Astrocyte of the spinal cord (primary cell): ENCODE data around the gene EPHA5.
A peak's percentile ranks its signal among the peaks of the same experiment; 100 is the strongest.

Experiments
- DNase-seq: peaks from one replicate; pipeline ENCODE4 v3.0.0; 2011; ENCODE audit warnings: low read depth, low spot score
- H3K4me3 ChIP-seq: 2 replicates; pipeline ENCODE4 v1.5.1; 2011; ENCODE audit warnings: low read depth, mild to moderate bottlenecking, low read length, moderate library complexity
- in situ Hi-C: cut with HindIII; loops from 2 replicates; pipeline ENCODE4 v1.10.0; 2017; ENCODE audit warnings: low sequenced_read_pairs
- TF ChIP-seq, protein P1 (sequence below): IDR thresholded peaks from 2 replicates; pipeline ENCODE4 v1.5.1; 2012; ENCODE audit warnings: low read depth, mild to moderate bottlenecking, low read length, inconsistent platforms

The EPHA5 gene

DNA sequence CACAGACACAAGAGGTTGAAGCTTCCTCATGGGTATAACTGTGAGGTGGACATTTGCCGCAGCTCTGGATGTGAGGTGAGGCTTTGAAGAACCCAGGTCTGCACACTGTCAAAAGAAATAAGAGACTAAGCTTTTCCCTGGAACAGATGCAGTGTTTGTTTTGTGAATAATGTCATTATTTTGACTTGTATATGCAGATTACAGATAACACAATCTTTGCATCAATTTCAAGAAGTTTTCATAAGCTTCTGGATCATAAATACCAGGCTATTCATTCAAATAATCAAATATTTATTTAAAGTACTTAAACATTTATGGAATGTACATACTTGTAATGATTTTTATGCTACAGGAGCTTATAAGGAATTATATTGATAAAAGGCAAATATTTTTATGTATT lies 174.8 kb downstream of the EPHA5 start:
- H3K4me3 ChIP-seq: no peak overlapping the region
- in situ Hi-C loops: no loop called here
- TF ChIP-seq, protein P1, sequence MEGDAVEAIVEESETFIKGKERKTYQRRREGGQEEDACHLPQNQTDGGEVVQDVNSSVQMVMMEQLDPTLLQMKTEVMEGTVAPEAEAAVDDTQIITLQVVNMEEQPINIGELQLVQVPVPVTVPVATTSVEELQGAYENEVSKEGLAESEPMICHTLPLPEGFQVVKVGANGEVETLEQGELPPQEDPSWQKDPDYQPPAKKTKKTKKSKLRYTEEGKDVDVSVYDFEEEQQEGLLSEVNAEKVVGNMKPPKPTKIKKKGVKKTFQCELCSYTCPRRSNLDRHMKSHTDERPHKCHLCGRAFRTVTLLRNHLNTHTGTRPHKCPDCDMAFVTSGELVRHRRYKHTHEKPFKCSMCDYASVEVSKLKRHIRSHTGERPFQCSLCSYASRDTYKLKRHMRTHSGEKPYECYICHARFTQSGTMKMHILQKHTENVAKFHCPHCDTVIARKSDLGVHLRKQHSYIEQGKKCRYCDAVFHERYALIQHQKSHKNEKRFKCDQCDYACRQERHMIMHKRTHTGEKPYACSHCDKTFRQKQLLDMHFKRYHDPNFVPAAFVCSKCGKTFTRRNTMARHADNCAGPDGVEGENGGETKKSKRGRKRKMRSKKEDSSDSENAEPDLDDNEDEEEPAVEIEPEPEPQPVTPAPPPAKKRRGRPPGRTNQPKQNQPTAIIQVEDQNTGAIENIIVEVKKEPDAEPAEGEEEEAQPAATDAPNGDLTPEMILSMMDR: no peak
- no peak for DNase-seq

DNA sequence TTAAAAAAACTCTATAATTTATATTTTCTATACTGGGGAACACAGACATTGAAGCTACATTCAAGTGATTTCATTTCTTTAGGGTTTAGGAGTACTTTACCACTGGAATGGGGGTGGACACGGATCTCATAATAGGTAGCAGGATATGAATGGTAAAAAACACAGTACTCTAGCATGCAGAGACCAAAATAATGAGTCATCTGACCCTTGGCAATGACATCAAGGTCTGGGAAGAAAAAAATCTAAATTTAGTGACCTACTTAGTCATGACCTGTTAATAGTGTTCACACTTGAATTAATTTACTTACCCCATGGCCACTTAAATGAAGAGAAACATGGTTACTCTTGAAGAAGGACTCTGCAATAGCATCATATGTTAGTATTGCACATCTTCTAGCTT lies 187.9 kb downstream of the EPHA5 start:
- in situ Hi-C loops: no loop called here
- DNase-seq: peak; percentile 88
- TF ChIP-seq, protein P1: no peak
- H3K4me3 ChIP-seq: no peak overlapping the region

DNA sequence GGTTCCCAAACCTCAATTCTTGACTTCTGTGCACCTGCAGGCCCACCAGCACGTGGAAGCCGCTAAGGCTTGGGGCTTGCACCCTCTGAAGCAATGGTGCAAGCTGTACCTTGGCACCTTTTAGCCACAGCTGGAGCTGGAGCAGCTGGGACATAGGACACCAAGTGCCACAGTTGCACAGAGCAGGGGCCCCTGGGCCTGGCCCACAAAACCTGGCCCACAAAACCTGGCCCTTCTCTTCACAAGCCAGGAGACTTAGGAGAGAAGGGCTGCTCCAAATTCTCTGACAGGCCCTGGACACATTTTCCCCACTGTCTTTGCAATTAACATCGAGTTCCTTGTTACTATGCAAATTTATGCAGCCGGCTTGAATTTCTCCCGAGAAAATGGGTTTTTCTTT lies 197.8 kb downstream of the EPHA5 start:
- no peak for DNase-seq
- in situ Hi-C loops: no loop called here
- H3K4me3 ChIP-seq: no peak overlapping the region
- TF ChIP-seq, protein P1: no peak

DNA sequence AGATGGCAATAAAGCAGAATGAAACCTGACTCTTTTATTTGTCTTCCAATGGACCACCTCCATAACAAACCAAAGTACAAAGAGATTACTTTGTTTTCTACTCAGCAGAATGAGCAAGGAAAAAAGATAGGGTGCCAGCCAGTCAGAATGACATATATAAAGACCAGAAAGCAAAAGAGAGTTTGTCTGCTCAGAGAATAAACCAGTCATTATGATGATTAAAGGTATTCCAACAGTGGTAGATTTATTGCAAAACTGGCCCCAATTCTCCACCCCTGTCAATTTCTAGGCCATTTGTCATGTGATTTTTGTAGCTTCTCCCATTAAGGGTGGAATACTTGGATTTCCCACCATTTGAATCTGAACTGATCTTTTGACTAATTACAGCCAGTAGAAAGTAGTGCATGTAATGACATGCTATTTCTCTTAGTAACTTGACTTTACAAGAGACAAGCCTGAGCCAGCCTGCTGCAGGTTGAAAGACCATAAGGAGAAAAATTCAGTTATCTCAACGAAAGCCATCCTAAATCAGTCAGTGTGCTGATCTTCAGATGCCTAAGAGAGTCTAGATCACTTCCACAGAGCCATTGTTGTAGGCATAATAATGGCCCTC lies 203.1 kb downstream of the EPHA5 start:
- no peak overlapping the region for H3K4me3 ChIP-seq
- in situ Hi-C loops: no loop called here
- TF ChIP-seq, protein P1: no peak
- DNase-seq: no peak

DNA sequence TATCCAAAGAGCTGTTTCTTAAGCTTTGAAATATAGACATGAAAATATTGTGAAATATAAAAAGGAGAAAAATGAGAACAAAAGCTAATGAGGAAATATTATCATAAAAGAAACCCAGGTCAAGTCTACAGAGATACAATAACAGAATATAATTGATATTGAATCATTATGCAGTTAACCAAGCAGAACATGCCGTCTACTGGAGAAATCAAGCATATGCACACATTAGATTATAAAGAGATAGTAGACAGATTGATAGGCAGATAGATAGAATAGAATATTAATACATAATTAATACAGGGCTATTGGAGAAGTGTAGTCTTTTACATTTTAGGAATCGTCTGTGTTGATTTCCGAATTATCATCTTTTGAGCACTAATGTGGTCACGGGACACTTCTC lies 208.5 kb downstream of the EPHA5 start:
- TF ChIP-seq, protein P1: no peak
- no peak for DNase-seq
- H3K4me3 ChIP-seq: no peak overlapping the region
- in situ Hi-C loops: no loop called here

DNA sequence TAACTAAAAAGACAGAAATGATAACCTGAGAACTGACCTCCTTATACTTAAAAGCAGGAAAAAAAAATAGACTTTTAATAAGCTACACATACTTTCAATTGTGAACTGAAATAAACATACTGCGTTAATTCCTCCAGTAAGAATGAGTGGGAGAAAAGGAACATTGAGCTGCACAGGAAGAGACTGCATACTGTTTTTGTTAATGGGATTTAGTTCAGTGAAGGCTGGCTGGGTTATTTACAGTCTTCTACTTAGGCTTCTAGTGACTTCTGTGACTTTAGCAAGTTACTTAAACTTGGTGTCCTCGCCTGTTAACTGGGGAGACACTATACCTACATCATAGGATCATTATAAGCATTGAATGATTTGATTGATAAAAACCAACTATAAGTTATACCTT lies 213.3 kb downstream of the EPHA5 start:
- in situ Hi-C loops: no loop called here
- TF ChIP-seq, protein P1: no peak
- no peak for DNase-seq
- H3K4me3 ChIP-seq: no peak overlapping the region

DNA sequence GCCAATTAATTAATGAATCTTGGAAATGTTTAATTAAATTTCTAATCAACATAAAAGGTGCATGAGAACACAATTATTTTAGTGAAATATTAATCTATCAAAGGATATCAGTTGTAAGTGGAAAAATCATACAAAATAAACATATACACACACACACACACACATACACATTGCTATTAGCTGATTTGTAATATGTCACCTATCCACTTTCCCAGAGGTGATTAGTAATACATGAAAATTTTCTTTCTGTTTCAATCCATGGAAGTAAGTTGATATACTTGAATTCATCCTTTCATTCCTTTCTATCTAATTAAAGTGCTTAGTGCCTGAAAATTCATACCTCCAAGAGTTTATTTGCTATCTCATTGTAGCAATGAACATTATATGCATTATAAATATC lies 213.7 kb downstream of the EPHA5 start:
- TF ChIP-seq, protein P1: no peak
- DNase-seq: no peak
- in situ Hi-C loops: no loop called here

More for the DNA sequence above, 213.7 kb downstream of the EPHA5 start:
- H3K4me3 ChIP-seq: no peak overlapping the region
